HG02870 (cell line): ENCODE data around the gene ARV1.
"Not testable (repeated sequence)": the region's sequence is repeated elsewhere in the genome, so short reads cannot be mapped to it uniquely, and the experiment has no call there.

ENCODE experiments used
- ATAC-seq: cut with Tn5 transposase; IDR thresholded peaks from one replicate; pipeline ENCODE4 v1.9.1; 2021; ENCODE audit warnings: mild to moderate bottlenecking, moderate library complexity; ENCODE audit not compliant: unreplicated experiment

The ARV1 gene

DNA sequence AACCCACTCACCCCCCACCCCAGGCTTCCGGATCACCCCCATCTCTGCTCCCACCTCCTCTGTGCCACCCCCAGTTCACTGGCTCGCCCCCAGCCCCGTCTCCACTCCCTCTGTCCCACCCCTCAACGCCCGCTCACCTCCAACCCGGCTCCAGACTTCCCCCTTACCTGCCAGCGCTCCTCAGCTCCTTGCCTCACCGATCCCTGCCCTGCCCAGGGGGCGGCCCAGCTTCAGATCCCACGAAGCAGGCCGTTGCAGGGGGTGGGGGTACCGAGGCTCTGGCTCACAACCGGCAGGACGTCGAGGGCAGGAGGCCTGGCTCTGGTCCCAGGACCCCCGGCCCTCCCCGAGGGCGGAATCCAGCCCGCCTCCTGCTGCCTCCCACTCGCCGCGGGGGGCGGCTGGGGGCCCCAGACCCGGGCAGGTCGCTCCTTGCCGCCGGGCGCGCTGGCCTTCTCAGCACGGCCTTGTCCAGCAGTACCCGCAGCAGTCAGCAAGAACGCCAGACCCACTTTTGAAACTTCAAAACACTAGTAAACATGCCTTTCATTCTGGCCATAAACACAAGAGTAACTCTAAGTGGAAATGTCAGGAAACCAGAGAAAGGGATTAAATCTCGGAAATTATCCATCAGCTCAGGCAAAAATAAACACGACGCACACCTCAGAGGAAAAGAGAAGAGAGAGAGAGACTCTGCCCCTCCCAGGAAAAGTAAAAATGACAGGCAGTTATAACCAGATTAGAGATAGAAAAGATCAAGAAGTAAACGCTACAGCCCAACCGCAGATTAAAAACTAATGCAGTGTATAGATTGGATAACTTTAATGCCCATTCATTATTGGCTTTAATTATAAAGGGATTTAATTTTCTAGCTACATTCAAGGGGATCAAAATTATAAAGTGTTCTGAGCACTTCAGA lies 62.2 kb downstream of the ARV1 start:
- ATAC-seq = no peak

DNA sequence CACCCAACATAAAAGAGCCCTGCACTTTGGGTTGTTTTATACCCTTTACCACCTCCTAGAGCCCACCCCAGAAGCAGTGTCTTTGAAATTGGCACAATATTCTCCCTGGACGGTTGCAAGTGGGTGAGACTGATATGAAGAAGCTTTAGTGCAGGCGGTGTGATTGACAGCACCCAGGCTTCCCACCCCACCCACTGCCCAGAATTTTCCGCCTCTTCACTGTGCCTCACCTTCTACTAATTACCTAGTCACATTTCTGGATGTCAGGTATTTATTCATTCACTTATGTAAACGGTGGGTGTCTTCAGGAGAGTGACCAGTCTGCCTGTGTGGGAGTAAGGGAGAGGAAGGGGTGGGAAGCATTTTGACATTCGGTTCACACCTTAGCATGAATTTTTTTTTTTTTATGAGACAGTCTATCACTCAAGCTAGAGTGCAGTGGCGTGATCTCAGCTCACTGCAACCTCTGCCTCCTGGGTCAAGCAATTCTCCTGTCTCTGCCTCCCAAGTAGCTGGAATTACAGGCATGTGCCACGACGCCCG lies 62.9 kb downstream of the ARV1 start:
- no peak for ATAC-seq

GRCh38 chr1:231044588-231044987 lies 65.7 kb downstream of the ARV1 start:
- no peak for ATAC-seq

GRCh38 chr1:231045286-231045685 lies 66.4 kb downstream of the ARV1 start:
- ATAC-seq = no peak

DNA sequence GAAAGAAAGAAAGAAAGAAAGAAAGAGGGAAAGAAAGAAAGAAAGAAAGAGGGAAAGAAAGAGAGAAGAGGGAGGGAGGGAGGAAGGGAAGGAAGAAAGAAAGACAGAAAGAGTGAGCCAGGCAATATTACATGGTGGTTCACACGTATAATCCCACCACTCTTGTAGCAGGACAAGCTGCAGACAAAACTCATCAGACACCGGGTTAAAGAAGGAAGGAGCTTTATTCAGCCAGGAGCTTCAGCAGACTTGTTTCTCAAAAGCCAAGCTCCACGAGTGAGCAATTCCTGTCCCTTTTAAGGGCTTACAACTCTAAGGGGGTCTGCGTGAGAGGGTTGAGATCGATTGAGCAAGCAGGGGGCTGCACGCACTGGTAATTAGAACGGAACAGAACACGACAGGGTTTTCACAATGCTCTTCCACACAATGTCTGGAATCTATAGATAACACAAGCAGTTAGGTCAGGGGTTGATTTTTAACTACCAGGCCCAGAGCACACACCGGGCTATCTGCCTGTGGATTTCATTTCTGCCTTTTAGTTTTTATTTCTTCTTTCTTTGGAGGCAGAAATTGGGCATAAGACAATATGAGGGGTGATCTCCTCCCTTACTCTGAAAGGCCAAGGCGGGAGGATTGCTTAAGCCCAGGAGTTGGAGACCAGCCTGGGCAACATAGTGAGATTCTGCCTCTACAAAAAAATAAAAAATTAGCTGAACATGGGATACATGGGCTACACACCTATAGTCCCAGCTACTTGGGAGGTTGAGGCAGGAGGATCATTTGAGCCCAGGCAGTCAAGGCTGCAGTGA lies 67.2 kb downstream of the ARV1 start:
- not testable (repeated sequence) for ATAC-seq

DNA sequence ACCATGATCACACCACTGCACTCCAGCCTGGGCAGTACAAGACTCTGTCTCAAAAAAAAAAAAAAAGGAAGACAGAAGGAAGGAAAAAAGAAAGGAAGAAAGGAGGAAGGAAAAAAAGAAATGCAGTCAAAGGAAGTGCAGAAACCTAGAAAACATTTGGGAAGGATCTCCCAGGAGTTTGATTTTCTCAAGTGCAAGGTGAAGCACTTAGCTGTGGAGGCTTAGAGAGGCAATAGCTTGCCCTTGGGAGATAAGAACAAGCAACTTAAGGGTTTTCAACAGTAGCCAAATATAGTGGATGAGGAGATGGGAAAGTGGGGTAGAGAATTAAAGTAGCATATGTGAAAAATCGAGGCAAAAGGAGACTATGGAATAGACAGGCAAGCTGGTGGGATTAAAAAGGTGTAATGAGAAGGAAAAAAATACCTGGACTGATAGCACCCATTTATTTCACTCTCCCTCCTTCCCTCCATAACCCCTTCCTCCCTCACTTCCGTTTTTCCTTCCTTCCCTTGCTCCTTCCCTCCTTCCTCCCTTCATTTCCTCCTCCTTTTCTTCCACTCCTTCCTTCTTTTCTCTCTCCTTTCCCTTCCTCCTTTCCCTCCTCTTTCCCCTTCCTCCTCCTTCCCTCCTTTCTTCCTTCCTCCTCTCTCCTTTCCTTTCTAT lies 68.0 kb downstream of the ARV1 start:
- ATAC-seq = no peak

DNA sequence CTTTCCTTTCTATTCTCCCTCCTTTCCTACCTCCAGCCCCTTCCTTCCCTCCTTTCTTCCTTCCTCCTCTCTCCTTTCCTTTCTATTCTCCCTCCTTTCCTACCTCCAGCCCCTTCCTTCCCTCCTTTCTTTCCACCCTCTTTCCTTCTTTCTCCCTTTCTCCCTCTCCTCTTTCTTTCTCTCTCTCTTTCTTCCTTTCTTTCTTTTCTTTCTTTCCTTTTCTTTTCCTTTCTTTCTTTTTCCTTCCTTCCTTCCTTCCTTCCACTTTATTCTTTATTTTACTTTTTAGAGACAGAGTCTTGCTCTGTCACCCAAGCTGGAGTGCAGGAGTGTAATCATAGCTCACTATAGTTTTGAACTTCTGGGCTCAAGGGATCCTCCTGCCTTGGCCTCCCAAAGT lies 68.6 kb downstream of the ARV1 start:
- ATAC-seq = not testable (repeated sequence)

GRCh38 chr1:231048419-231048818 lies 69.5 kb downstream of the ARV1 start:
- not testable (repeated sequence) for ATAC-seq

- ATAC-seq = no peak
Observed at GRCh38 chr1:231049121-231049979, 70.5 kb downstream of the ARV1 start.
